Endodermal cell (in vitro differentiated cells): ENCODE measurements around the gene OPHN1. TPM values are rescaled to one million over a fixed set of nuclear protein-coding genes. Genes with fewer than 3 reads are reported as not detected.
"Not testable (repeated sequence)": the region's sequence is repeated elsewhere in the genome, so short reads cannot be mapped to it uniquely, and the experiment has no call there.

Experiments used
- DNase-seq: peaks from one replicate; pipeline ENCODE4 v3.0.0-alpha.2; 2017
- H3K27ac ChIP-seq: 2 replicates; pipeline ENCODE4 v1.5.1; 2013; ENCODE audit warnings: mild to moderate bottlenecking, low read depth, low read length, moderate library complexity
- H3K27me3 ChIP-seq: 2 replicates; pipeline ENCODE4 v1.6.1; 2013; ENCODE audit warnings: mild to moderate bottlenecking, low read length, moderate library complexity; ENCODE audit not compliant: insufficient read depth, control insufficient read depth, poor library complexity, severe bottlenecking
- H3K36me3 ChIP-seq: 2 replicates; pipeline ENCODE4 v1.7.0; 2013; ENCODE audit warnings: mild to moderate bottlenecking, low read length, moderate library complexity; ENCODE audit not compliant: control insufficient read depth, insufficient read depth
- H3K4me1 ChIP-seq: one replicate; pipeline ENCODE4 v1.7.0; 2013; ENCODE audit warnings: low read length; ENCODE audit not compliant: control insufficient read depth, insufficient read depth
- H3K4me3 ChIP-seq: 2 replicates; pipeline ENCODE4 v1.5.1; 2013; ENCODE audit warnings: mild to moderate bottlenecking, low read length, moderate library complexity
- H3K9ac ChIP-seq: 2 replicates; pipeline ENCODE4 v1.6.1; 2013; ENCODE audit warnings: mild to moderate bottlenecking, low read length, moderate library complexity; ENCODE audit not compliant: poor library complexity, severe bottlenecking; ENCODE audit errors: extremely low read depth
- H3K9me3 ChIP-seq: 2 replicates; pipeline ENCODE4 v1.6.1; 2013; ENCODE audit warnings: mild to moderate bottlenecking, low read length, moderate library complexity; ENCODE audit not compliant: control insufficient read depth
- H3K27ac Mint-ChIP-seq: 2 replicates; pipeline ENCODE4 v1.8.0; 2020; ENCODE audit warnings: mixed read lengths
- H3K27me3 Mint-ChIP-seq: 2 replicates; pipeline ENCODE4 v1.8.0; 2021; ENCODE audit warnings: mild to moderate bottlenecking, mixed read lengths; ENCODE audit not compliant: insufficient read depth
- H3K36me3 Mint-ChIP-seq: 2 replicates; pipeline ENCODE4 v1.8.0; 2020; ENCODE audit warnings: low read depth, mixed read lengths
- H3K4me1 Mint-ChIP-seq: 2 replicates; pipeline ENCODE4 v1.8.0; 2020; ENCODE audit warnings: mixed read lengths
- H3K4me3 Mint-ChIP-seq: 2 replicates; pipeline ENCODE4 v1.8.0; 2020; ENCODE audit warnings: mild to moderate bottlenecking, moderate library complexity, mixed read lengths
- H3K9me3 Mint-ChIP-seq: 2 replicates; pipeline ENCODE4 v1.8.0; 2020; ENCODE audit warnings: mild to moderate bottlenecking, mixed read lengths
- WGBS, 2 experiments: methylation state at CpG; one replicate each; pipeline versions ENCODE4 v1.1.5 to v1.1.7; 2013; ENCODE audit warnings: missing lambda C conversion rate in 2 of 2, mixed read lengths in 1 of 2; ENCODE audit not compliant: insufficient coverage in 1 of 2, insufficient read length in 1 of 2; 5-methylcytosine and 5-hydroxymethylcytosine counted together
- total RNA-seq, 2 donors: library from RNA; stranded (reverse); fragmentation: NEBNext Ultra II Directional in 1 of 2; extraction: Animal tissue kit (Norgen Biotek cat#: 25700) in 1 of 2; gene quantifications; 2 replicates in 1 of 2; 3 replicates in 1 of 2; pipeline ENCODE4 v1.2.1, GENCODE V29; 2021
- TF ChIP-seq, protein P1 (sequence below): fragments of 200-600 bp; sonication (generic); conservative IDR thresholded peaks from 2 replicates; pipeline ENCODE4 v1.5.0; 2021; ENCODE audit warnings: antibody characterized with exemption, mild to moderate bottlenecking

Gene OPHN1
- total RNA-seq, 2 donors from 2014 or later = 2.9 to 5.0 TPM

- H3K9me3 Mint-ChIP-seq = peaks cover 53% of the 10 kb centered on the region
- Histone ChIP-seq H3K27me3 (no peaks in the 10 kb centered on the region), H3K9me3 (no peaks in the 10 kb centered on the region), H3K4me1 (no peaks in the 10 kb centered on the region), H3K4me3 (no peak overlapping the region), H3K27ac (no peak overlapping the region), H3K36me3 (no peaks in the 10 kb centered on the region), H3K9ac (no peak overlapping the region)
- 96% methylated on average over 2 of the region's 3 CpGs; no CpG with 5 or more reads in 1 of the 2 experiments for WGBS, 2 experiments
- no peaks in the 10 kb centered on the region for H3K27me3 Mint-ChIP-seq
- TF ChIP-seq, protein P1, sequence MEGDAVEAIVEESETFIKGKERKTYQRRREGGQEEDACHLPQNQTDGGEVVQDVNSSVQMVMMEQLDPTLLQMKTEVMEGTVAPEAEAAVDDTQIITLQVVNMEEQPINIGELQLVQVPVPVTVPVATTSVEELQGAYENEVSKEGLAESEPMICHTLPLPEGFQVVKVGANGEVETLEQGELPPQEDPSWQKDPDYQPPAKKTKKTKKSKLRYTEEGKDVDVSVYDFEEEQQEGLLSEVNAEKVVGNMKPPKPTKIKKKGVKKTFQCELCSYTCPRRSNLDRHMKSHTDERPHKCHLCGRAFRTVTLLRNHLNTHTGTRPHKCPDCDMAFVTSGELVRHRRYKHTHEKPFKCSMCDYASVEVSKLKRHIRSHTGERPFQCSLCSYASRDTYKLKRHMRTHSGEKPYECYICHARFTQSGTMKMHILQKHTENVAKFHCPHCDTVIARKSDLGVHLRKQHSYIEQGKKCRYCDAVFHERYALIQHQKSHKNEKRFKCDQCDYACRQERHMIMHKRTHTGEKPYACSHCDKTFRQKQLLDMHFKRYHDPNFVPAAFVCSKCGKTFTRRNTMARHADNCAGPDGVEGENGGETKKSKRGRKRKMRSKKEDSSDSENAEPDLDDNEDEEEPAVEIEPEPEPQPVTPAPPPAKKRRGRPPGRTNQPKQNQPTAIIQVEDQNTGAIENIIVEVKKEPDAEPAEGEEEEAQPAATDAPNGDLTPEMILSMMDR = no peak
- H3K27ac Mint-ChIP-seq = no peak overlapping the region
- H3K4me1 Mint-ChIP-seq = peaks cover 3% of the 10 kb centered on the region
- no peak for DNase-seq
- no peaks in the 10 kb centered on the region for H3K36me3 Mint-ChIP-seq
- H3K4me3 Mint-ChIP-seq = no peak overlapping the region
Measured at GRCh38 chrX:68398291-68398690, 35.0 kb downstream of the OPHN1 start.

GRCh38 chrX:68396953-68397352 is 36.3 kb downstream of the OPHN1 start:
- H3K9ac ChIP-seq = no peak overlapping the region
- Mint-ChIP-seq H3K36me3 (no peaks in the 10 kb centered on the region), H3K4me3 (no peak overlapping the region), H3K4me1 (no peaks in the 10 kb centered on the region), H3K27me3 (no peaks in the 10 kb centered on the region), H3K9me3 (peaks cover 52% of the 10 kb centered on the region), H3K27ac (no peak overlapping the region)
- no peak overlapping the region for H3K4me3 ChIP-seq
- 80 to 94% methylated on average over 1 to 2 of the region's 2 CpGs for WGBS, 2 experiments
- no peaks in the 10 kb centered on the region for H3K36me3 ChIP-seq
- no peaks in the 10 kb centered on the region for H3K27me3 ChIP-seq
- no peak overlapping the region for H3K27ac ChIP-seq
- H3K9me3 ChIP-seq = no peaks in the 10 kb centered on the region
- no peak for DNase-seq
- TF ChIP-seq, protein P1 = no peak
- no peaks in the 10 kb centered on the region for H3K4me1 ChIP-seq

DNA sequence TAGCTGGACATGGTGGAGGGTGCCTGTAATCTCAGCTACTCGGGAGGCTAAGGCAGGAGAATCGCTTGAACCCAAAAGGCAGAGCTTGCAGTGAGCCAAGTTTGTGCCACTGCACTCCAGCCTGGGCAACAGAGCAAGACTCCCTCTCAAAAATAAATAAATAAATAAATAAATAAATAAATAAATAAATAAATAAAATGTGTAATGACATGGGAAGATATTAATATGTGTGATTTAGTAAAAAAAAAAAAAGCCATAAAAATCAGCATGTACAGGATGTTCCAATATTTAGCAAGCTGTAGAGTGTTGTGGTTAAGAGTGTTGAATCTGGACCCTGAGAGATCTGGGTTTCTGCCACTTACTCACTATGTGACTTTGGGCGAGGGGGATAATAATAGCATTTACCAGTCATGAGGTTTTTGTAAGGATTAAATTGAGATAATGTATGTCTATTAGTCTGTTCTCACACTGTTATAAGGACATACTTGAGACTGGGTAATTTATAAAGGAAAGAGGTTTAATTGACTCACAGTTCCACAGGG is 43.8 kb downstream of the OPHN1 start:
- not testable (repeated sequence) for DNase-seq, H3K9ac ChIP-seq, H3K27ac Mint-ChIP-seq, H3K36me3 ChIP-seq, H3K4me1 ChIP-seq, H3K4me3 Mint-ChIP-seq, H3K9me3 ChIP-seq, H3K27ac ChIP-seq, H3K27me3 ChIP-seq, H3K27me3 Mint-ChIP-seq, H3K4me1 Mint-ChIP-seq, H3K36me3 Mint-ChIP-seq, H3K4me3 ChIP-seq
- peaks cover 30% of the 10 kb centered on the region for H3K9me3 Mint-ChIP-seq
- WGBS, 2 experiments = 88% methylated on average over 3 of the region's 3 CpGs; no CpG with 5 or more reads in 1 of the 2 experiments

- Histone ChIP-seq H3K9me3 (no peaks in the 10 kb centered on the region), H3K27me3 (no peaks in the 10 kb centered on the region), H3K4me1 (no peaks in the 10 kb centered on the region), H3K36me3 (no peaks in the 10 kb centered on the region), H3K4me3 (no peak overlapping the region), H3K9ac (no peak overlapping the region), H3K27ac (no peak overlapping the region)
- H3K4me1 Mint-ChIP-seq = no peaks in the 10 kb centered on the region
- no peaks in the 10 kb centered on the region for H3K36me3 Mint-ChIP-seq
- peaks cover 32% of the 10 kb centered on the region for H3K9me3 Mint-ChIP-seq
- no peak for DNase-seq
- WGBS, 2 experiments = 100% methylated on average over 1 to 3 of the region's 3 CpGs
- H3K27ac Mint-ChIP-seq = no peak overlapping the region
- TF ChIP-seq, protein P1 = no peak
- H3K4me3 Mint-ChIP-seq = no peak overlapping the region
- no peaks in the 10 kb centered on the region for H3K27me3 Mint-ChIP-seq
Measured at GRCh38 chrX:68387776-68388175, 45.5 kb downstream of the OPHN1 start.
